ENCODE results near the gene NBEA. TPM values are rescaled to one million over a fixed set of nuclear protein-coding genes. Genes with fewer than 3 reads are reported as not detected.
A peak's percentile ranks its signal among the peaks of the same experiment; 100 is the strongest.

NBEA gene
- total RNA-seq, 4 donors from 2014 or later = 0.34 to 10.3 (median 2.4) TPM

- H3K4me1 ChIP-seq = no peaks in the 10 kb centered on the region
- H3K4me3 ChIP-seq = no peak overlapping the region
- no peaks in the 10 kb centered on the region for H3K36me3 ChIP-seq
- H3K9me3 ChIP-seq = no peaks in the 10 kb centered on the region
- 82 to 83% methylated on average over 1 of the region's 1 CpG for WGBS, 2 donors
- no peak for TF ChIP-seq CTCF (IDR thresholded peaks at IDR 0.05)
- no peak for TF ChIP-seq POLR2A (IDR thresholded peaks at IDR 0.05)
- H3K27ac ChIP-seq = no peak overlapping the region
- DNase-seq = no peak
- no peaks in the 10 kb centered on the region for H3K27me3 ChIP-seq
- intact Hi-C loops (cut with DNase I) = no loop called here
These were observed 204.6 kb downstream of the NBEA start for GRCh38 chr13:35146686-35147085.

GRCh38 chr13:35157143-35157755 is 215.2 kb downstream of the NBEA start:
- Histone ChIP-seq H3K4me3 (no peak overlapping the region), H3K4me1 (no peaks in the 10 kb centered on the region), H3K27me3 (no peaks in the 10 kb centered on the region), H3K36me3 (no peaks in the 10 kb centered on the region), H3K9me3 (no peaks in the 10 kb centered on the region), H3K27ac (no peak overlapping the region)
- intact Hi-C loops (cut with DNase I) = no loop called here
- 32 to 39% methylated on average over 3 of the region's 3 CpGs for WGBS, 2 donors
- DNase-seq = no peak
- peak in 5 of 6 experiments; percentile 43 to 72 (median 60) for TF ChIP-seq CTCF (IDR thresholded peaks at IDR 0.05)
- TF ChIP-seq POLR2A (IDR thresholded peaks at IDR 0.05) = no peak

GRCh38 chr13:35159041-35159440 is 217.0 kb downstream of the NBEA start:
- H3K4me1 ChIP-seq = no peaks in the 10 kb centered on the region
- WGBS, 2 donors = 74 to 76% methylated on average over 5 of the region's 5 CpGs
- H3K27ac ChIP-seq = no peak overlapping the region
- H3K27me3 ChIP-seq = no peaks in the 10 kb centered on the region
- no peaks in the 10 kb centered on the region for H3K9me3 ChIP-seq
- no peaks in the 10 kb centered on the region for H3K36me3 ChIP-seq
- TF ChIP-seq CTCF (IDR thresholded peaks at IDR 0.05) (no peak), POLR2A (IDR thresholded peaks at IDR 0.05) (no peak)
- DNase-seq = no peak
- no peak overlapping the region for H3K4me3 ChIP-seq
- intact Hi-C loops (cut with DNase I) = no loop called here

- DNase-seq = no peak
- Histone ChIP-seq H3K36me3 (no peaks in the 10 kb centered on the region), H3K27ac (no peak overlapping the region), H3K4me1 (no peaks in the 10 kb centered on the region), H3K9me3 (no peaks in the 10 kb centered on the region), H3K4me3 (no peak overlapping the region), H3K27me3 (no peaks in the 10 kb centered on the region)
- 65% methylated on average over 3 of the region's 3 CpGs for WGBS, 2 donors
- TF ChIP-seq POLR2A (IDR thresholded peaks at IDR 0.05) (no peak), CTCF (IDR thresholded peaks at IDR 0.05) (no peak)
- intact Hi-C loops (cut with DNase I) = no loop called here
These were observed 218.8 kb downstream of the NBEA start for GRCh38 chr13:35160896-35161295.

GRCh38 chr13:35162420-35162819 is 220.3 kb downstream of the NBEA start:
- 28 to 31% methylated on average over 2 of the region's 2 CpGs for WGBS, 2 donors
- TF ChIP-seq POLR2A (IDR thresholded peaks at IDR 0.05) = no peak
- TF ChIP-seq CTCF (IDR thresholded peaks at IDR 0.05) = no peak
- intact Hi-C loops (cut with DNase I) = no loop called here
- Histone ChIP-seq H3K4me1 (no peaks in the 10 kb centered on the region), H3K9me3 (no peaks in the 10 kb centered on the region), H3K36me3 (no peaks in the 10 kb centered on the region), H3K27ac (no peak overlapping the region), H3K4me3 (no peak overlapping the region), H3K27me3 (no peaks in the 10 kb centered on the region)
- no peak for DNase-seq
